ENCODE measurements around the gene BET1L. TPM values are rescaled to one million over a fixed set of nuclear protein-coding genes. Genes with fewer than 3 reads are reported as not detected.
"Not testable (repeated sequence)": the region's sequence is repeated elsewhere in the genome, so short reads cannot be mapped to it uniquely, and the experiment has no call there.

Gene BET1L
- total and polyA plus RNA-seq, 4 donors = 7.6 to 32.6 (median 23.4) TPM

DNA sequence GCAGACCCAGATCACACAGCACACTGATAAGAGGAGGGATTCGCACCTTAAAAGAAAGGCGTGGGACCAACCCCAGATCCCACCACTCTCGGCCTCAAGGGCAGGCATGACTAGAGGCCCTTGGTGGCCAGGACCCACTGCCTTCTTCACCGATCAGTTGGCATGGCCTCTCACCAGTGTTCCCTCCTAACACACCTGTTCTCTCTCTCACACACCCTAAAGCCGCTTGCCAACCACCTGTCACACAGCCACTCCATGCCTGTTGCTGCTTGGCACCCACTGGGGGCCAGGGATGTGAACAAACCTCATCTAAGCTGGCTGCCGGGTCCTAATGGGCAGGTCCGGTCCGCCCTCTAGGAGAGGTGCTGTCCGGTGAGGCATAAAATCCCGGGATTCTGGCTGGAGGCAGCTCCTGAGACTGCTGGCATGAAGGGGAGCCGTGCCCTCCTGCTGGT, 14.5 kb downstream of the BET1L start, which contains the start of gene SCGB1C1:
Gene SCGB1C1, plus strand, starts transcription at position 405 of the 455 bp plus-strand sequence. Its CDS starts 22 bp downstream, at position 427.
- not testable (repeated sequence) for H3K9ac ChIP-seq (ENCODE audit: low read depth in 1 of 2, low read length in 2 of 2); H3K36me3 ChIP-seq (ENCODE audit: control insufficient read depth in 4 of 4, insufficient read depth in 3 of 4, low read depth in 1 of 4, low read length in 3 of 4); H3K27me3 ChIP-seq (ENCODE audit: control insufficient read depth in 4 of 4, insufficient read depth in 4 of 4, low read length in 3 of 4); H3K4me1 ChIP-seq (ENCODE audit: control insufficient read depth in 4 of 4, insufficient read depth in 4 of 4, low read length in 3 of 4); H3K4me3 ChIP-seq (ENCODE audit: low read depth in 1 of 3, low read length in 3 of 3); H3K9me3 ChIP-seq (ENCODE audit: control insufficient read depth in 4 of 4, low read length in 3 of 4); H3K27ac ChIP-seq (ENCODE audit: low read depth in 1 of 2, low read length in 2 of 2); DNase-seq (ENCODE audit: low spot score)
- 90% methylated on average over 8 of the region's 11 CpGs for WGBS

GRCh38 chr11:191490-192478, 15.4 kb downstream of the BET1L start:
- WGBS = 41% methylated on average over 7 of the region's 8 CpGs

GRCh38 chr11:190546-190945, 16.7 kb downstream of the BET1L start:
- H3K27ac ChIP-seq (ENCODE audit: low read depth in 1 of 2, low read length in 2 of 2); H3K9me3 ChIP-seq (ENCODE audit: control insufficient read depth in 4 of 4, low read length in 3 of 4); H3K27me3 ChIP-seq (ENCODE audit: control insufficient read depth in 4 of 4, insufficient read depth in 4 of 4, low read length in 3 of 4); H3K4me3 ChIP-seq (ENCODE audit: low read depth in 1 of 3, low read length in 3 of 3); DNase-seq (ENCODE audit: low spot score); H3K9ac ChIP-seq (ENCODE audit: low read depth in 1 of 2, low read length in 2 of 2); H3K4me1 ChIP-seq (ENCODE audit: control insufficient read depth in 4 of 4, insufficient read depth in 4 of 4, low read length in 3 of 4); H3K36me3 ChIP-seq (ENCODE audit: control insufficient read depth in 4 of 4, insufficient read depth in 3 of 4, low read depth in 1 of 4, low read length in 3 of 4): not testable (repeated sequence)
- 76% methylated on average over 5 of the region's 5 CpGs for WGBS

More at GRCh38 chr11:191490-192478, 15.4 kb downstream of the BET1L start:
- H3K4me1 ChIP-seq (ENCODE audit: control insufficient read depth in 4 of 4, insufficient read depth in 4 of 4, low read length in 3 of 4); H3K27ac ChIP-seq (ENCODE audit: low read depth in 1 of 2, low read length in 2 of 2); H3K4me3 ChIP-seq (ENCODE audit: low read depth in 1 of 3, low read length in 3 of 3); DNase-seq (ENCODE audit: low spot score); H3K36me3 ChIP-seq (ENCODE audit: control insufficient read depth in 4 of 4, insufficient read depth in 3 of 4, low read depth in 1 of 4, low read length in 3 of 4); H3K9me3 ChIP-seq (ENCODE audit: control insufficient read depth in 4 of 4, low read length in 3 of 4); H3K27me3 ChIP-seq (ENCODE audit: control insufficient read depth in 4 of 4, insufficient read depth in 4 of 4, low read length in 3 of 4); H3K9ac ChIP-seq (ENCODE audit: low read depth in 1 of 2, low read length in 2 of 2): not testable (repeated sequence)
- TF ChIP-seq, protein P1, sequence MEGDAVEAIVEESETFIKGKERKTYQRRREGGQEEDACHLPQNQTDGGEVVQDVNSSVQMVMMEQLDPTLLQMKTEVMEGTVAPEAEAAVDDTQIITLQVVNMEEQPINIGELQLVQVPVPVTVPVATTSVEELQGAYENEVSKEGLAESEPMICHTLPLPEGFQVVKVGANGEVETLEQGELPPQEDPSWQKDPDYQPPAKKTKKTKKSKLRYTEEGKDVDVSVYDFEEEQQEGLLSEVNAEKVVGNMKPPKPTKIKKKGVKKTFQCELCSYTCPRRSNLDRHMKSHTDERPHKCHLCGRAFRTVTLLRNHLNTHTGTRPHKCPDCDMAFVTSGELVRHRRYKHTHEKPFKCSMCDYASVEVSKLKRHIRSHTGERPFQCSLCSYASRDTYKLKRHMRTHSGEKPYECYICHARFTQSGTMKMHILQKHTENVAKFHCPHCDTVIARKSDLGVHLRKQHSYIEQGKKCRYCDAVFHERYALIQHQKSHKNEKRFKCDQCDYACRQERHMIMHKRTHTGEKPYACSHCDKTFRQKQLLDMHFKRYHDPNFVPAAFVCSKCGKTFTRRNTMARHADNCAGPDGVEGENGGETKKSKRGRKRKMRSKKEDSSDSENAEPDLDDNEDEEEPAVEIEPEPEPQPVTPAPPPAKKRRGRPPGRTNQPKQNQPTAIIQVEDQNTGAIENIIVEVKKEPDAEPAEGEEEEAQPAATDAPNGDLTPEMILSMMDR (IDR thresholded peaks at IDR 0.05; ENCODE audit: low read depth, low read length, missing input control) = peak; percentile 8
- TF ChIP-seq RAD21 (IDR thresholded peaks at IDR 0.05) = peak; percentile 52 to 56

DNA sequence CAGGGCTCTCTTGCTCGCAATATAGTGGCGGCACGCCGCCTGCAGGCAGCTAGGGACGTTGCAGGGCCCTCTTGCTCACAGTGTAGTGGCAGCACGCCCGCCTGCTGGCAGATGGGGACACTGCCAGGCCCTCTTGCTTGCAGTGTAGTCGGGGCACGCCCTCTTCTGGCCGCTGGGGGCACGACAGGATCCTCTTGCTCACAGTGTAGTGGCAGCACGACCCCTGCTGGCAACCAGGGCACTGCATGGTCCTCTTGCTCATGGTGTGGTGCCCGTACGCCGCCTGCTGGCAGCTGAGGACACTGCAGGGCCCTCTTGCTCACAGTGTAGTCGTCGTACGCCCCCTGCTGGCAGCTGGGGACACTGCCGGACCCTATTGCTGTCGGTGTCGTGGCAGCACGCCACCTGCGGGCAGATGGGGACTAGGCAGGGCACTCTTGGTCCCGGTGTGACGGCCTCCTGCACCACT, 17.3 kb downstream of the BET1L start:
- H3K4me1 ChIP-seq (ENCODE audit: control insufficient read depth in 4 of 4, insufficient read depth in 4 of 4, low read length in 3 of 4); H3K36me3 ChIP-seq (ENCODE audit: control insufficient read depth in 4 of 4, insufficient read depth in 3 of 4, low read depth in 1 of 4, low read length in 3 of 4); H3K4me3 ChIP-seq (ENCODE audit: low read depth in 1 of 3, low read length in 3 of 3); DNase-seq (ENCODE audit: low spot score); H3K9ac ChIP-seq (ENCODE audit: low read depth in 1 of 2, low read length in 2 of 2); H3K27me3 ChIP-seq (ENCODE audit: control insufficient read depth in 4 of 4, insufficient read depth in 4 of 4, low read length in 3 of 4); H3K9me3 ChIP-seq (ENCODE audit: control insufficient read depth in 4 of 4, low read length in 3 of 4); H3K27ac ChIP-seq (ENCODE audit: low read depth in 1 of 2, low read length in 2 of 2): not testable (repeated sequence)
- 68% methylated on average over 10 of the region's 25 CpGs for WGBS

DNA sequence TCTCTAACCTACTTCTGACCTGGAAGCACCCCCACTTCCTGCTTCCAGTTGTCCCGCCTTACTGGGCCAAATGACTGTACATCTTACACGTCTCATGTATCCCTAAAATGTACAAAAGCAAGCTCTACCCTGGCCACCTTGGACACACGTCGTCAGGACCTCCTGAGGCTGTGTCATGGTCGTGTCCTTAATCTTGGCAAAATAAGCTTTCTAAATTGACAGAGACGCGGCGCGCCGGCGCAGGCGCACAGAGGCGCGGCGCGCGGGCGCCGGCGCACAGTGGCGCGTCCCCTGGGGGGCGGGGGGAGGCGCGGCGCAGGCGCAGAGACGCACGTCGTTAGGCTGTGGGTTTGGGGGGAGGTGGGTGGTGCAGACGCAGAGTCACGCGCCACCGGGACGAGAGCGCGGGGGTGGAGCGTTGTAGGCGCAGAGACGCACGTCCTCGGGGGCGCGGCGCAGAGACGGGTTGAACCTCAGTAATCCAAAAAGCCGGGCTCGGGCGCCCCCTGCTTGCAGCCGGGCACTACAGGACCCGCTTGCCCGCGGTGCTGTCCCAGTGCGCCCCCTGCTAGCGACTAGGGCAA, 17.9 kb downstream of the BET1L start:
- 83% methylated on average over 39 of the region's 55 CpGs for WGBS
- DNase-seq (ENCODE audit: low spot score); H3K9ac ChIP-seq (ENCODE audit: low read depth in 1 of 2, low read length in 2 of 2); H3K27ac ChIP-seq (ENCODE audit: low read depth in 1 of 2, low read length in 2 of 2); H3K27me3 ChIP-seq (ENCODE audit: control insufficient read depth in 4 of 4, insufficient read depth in 4 of 4, low read length in 3 of 4); H3K9me3 ChIP-seq (ENCODE audit: control insufficient read depth in 4 of 4, low read length in 3 of 4); H3K4me1 ChIP-seq (ENCODE audit: control insufficient read depth in 4 of 4, insufficient read depth in 4 of 4, low read length in 3 of 4); H3K36me3 ChIP-seq (ENCODE audit: control insufficient read depth in 4 of 4, insufficient read depth in 3 of 4, low read depth in 1 of 4, low read length in 3 of 4); H3K4me3 ChIP-seq (ENCODE audit: low read depth in 1 of 3, low read length in 3 of 3): not testable (repeated sequence)

- H3K27me3 ChIP-seq (ENCODE audit: control insufficient read depth in 4 of 4, insufficient read depth in 4 of 4, low read length in 3 of 4); H3K36me3 ChIP-seq (ENCODE audit: control insufficient read depth in 4 of 4, insufficient read depth in 3 of 4, low read depth in 1 of 4, low read length in 3 of 4); H3K4me3 ChIP-seq (ENCODE audit: low read depth in 1 of 3, low read length in 3 of 3); H3K27ac ChIP-seq (ENCODE audit: low read depth in 1 of 2, low read length in 2 of 2); H3K4me1 ChIP-seq (ENCODE audit: control insufficient read depth in 4 of 4, insufficient read depth in 4 of 4, low read length in 3 of 4); DNase-seq (ENCODE audit: low spot score); H3K9ac ChIP-seq (ENCODE audit: low read depth in 1 of 2, low read length in 2 of 2); H3K9me3 ChIP-seq (ENCODE audit: control insufficient read depth in 4 of 4, low read length in 3 of 4): not testable (repeated sequence)
- WGBS = 0% methylated on average over 1 of the region's 13 CpGs
These were observed 27.0 kb downstream of the BET1L start for GRCh38 chr11:180242-180641.
